ENCODE results near the gene AKT2.
A peak's percentile ranks its signal among the peaks of the same experiment; 100 is the strongest.

Gene AKT2

DNA sequence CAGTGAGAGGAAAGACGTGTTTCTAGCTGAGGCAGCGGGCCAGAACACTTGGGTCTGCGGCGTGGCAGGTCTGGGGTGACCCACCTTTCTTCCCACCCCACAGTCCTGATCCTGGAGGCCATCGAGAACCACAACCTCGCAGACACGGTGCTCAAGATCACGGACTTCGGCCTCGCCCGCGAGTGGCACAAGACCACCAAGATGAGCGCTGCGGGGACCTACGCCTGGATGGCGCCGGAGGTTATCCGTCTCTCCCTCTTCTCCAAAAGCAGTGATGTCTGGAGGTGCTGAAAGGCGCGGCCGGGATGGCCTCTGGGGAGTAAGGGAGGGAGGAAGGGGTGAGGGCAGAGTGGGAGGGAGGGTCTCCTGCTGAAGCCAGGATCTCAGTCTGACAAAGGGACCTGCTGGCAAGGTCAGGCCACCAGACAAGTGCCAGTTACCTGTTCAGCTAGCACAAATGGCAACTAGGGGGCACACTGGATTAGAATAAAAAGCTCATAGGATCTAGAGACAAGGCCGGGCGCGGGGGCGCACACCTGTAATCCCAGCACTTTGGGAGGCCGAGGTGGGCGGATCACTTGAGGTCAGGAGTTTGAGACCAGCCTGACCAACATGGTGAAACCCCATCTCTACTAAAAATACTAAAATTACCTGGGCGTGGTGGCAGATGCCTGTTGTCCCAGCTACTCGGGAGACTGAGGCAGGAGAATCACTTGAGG lies 86.7 kb downstream of the AKT2 start:
- no peak for DNase-seq (ENCODE audit: low read depth)
- TF ChIP-seq, protein P1, sequence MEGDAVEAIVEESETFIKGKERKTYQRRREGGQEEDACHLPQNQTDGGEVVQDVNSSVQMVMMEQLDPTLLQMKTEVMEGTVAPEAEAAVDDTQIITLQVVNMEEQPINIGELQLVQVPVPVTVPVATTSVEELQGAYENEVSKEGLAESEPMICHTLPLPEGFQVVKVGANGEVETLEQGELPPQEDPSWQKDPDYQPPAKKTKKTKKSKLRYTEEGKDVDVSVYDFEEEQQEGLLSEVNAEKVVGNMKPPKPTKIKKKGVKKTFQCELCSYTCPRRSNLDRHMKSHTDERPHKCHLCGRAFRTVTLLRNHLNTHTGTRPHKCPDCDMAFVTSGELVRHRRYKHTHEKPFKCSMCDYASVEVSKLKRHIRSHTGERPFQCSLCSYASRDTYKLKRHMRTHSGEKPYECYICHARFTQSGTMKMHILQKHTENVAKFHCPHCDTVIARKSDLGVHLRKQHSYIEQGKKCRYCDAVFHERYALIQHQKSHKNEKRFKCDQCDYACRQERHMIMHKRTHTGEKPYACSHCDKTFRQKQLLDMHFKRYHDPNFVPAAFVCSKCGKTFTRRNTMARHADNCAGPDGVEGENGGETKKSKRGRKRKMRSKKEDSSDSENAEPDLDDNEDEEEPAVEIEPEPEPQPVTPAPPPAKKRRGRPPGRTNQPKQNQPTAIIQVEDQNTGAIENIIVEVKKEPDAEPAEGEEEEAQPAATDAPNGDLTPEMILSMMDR (IDR thresholded peaks at IDR 0.05; ENCODE audit: low read depth, low read length, missing control alignments): no peak

DNA sequence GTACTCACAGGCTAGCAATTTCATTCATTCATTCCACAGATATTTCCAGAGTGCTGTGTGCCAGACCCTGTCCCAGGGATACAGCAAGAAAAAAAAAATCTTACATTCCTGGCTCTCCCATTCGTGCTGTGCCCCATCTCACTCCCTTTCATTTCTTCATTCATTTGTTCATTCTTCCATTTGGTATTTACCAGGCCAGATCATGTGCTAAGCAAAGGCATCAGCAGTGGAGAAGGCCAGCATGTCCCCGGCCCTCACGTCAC lies 91.6 kb downstream of the AKT2 start:
- H3K4me3 ChIP-seq (ENCODE audit: low read depth, low read length): no peak overlapping the region
- TF ChIP-seq, protein P1 (IDR thresholded peaks at IDR 0.05; ENCODE audit: low read depth, low read length, missing control alignments): no peak
- no peak for DNase-seq (ENCODE audit: low read depth)

More for the DNA sequence above, 86.7 kb downstream of the AKT2 start:
- H3K4me3 ChIP-seq (ENCODE audit: low read depth, low read length): no peak overlapping the region

DNA sequence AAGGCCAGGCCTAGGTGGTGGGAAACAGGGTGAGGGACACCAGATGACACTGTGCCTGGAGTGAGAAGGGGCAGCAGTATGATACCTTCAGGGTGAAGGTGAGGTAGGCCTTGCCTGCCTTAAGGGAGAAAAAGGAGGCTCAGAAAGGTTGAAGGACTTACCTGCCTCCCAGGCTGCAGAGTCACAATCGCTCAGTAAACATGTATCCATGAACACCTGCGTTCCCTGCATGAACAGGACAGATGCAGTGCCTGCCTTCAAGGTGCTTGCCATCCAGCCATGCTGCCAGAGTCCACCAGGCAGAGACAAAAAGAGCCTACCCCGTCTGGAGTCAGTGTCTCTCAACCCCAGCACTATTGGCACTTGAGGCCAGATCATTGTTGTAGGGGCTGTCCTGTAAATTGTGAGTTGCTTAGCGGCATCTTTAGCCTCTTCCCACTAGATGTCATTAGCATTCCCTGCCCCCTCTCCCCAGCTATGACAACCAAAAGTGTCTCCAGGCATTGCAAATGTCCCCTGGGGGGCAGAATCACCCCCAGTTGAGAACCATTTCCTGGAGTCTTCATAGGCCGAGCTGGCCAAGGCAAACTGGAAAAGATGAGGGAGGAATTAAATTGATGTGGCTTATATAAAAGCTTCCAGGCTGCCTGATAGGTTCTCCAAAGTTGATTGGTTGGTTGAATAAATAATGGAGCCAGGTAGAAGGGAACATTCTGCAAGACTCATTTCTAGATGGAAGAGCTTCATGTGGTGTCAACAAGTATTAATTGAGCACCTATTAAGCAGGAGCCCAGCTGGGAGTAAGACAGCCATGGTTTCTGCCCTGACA lies 92.2 kb downstream of the AKT2 start:
- TF ChIP-seq, protein P1 (IDR thresholded peaks at IDR 0.05; ENCODE audit: low read depth, low read length, missing control alignments): no peak
- no peak for DNase-seq (ENCODE audit: low read depth)
- peak overlapping the region; percentile 95; the same call in 1 of the 2 replicates for H3K4me3 ChIP-seq (ENCODE audit: low read depth, low read length)

DNA sequence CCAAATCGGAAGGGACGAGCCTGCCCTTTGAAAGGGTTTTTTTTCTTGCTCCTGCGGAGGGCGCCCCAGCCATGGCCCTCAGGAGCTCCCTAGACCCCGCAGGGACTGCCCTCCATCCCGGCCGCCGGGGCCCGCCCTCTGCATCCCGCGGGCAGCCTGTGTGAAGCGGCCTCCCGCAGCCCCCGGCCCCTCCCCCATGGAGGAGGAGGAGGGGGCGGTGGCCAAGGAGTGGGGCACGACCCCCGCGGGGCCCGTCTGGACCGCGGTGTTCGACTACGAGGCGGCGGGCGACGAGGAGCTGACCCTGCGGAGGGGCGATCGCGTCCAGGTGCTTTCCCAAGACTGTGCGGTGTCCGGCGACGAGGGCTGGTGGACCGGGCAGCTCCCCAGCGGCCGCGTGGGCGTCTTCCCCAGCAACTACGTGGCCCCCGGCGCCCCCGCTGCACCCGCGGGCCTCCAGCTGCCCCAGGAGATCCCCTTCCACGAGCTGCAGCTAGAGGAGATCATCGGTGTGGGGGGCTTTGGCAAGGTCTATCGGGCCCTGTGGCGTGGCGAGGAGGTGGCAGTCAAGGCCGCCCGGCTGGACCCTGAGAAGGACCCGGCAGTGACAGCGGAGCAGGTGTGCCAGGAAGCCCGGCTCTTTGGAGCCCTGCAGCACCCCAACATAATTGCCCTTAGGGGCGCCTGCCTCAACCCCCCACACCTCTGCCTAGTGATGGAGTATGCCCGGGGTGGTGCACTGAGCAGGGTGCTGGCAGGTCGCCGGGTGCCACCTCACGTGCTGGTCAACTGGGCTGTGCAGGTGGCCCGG lies 93.1 kb downstream of the AKT2 start:
- DNase-seq (ENCODE audit: low read depth): no peak
- H3K4me3 ChIP-seq (ENCODE audit: low read depth, low read length): peak overlapping the region; percentile 95
- TF ChIP-seq, protein P1 (IDR thresholded peaks at IDR 0.05; ENCODE audit: low read depth, low read length, missing control alignments): no peak

DNA sequence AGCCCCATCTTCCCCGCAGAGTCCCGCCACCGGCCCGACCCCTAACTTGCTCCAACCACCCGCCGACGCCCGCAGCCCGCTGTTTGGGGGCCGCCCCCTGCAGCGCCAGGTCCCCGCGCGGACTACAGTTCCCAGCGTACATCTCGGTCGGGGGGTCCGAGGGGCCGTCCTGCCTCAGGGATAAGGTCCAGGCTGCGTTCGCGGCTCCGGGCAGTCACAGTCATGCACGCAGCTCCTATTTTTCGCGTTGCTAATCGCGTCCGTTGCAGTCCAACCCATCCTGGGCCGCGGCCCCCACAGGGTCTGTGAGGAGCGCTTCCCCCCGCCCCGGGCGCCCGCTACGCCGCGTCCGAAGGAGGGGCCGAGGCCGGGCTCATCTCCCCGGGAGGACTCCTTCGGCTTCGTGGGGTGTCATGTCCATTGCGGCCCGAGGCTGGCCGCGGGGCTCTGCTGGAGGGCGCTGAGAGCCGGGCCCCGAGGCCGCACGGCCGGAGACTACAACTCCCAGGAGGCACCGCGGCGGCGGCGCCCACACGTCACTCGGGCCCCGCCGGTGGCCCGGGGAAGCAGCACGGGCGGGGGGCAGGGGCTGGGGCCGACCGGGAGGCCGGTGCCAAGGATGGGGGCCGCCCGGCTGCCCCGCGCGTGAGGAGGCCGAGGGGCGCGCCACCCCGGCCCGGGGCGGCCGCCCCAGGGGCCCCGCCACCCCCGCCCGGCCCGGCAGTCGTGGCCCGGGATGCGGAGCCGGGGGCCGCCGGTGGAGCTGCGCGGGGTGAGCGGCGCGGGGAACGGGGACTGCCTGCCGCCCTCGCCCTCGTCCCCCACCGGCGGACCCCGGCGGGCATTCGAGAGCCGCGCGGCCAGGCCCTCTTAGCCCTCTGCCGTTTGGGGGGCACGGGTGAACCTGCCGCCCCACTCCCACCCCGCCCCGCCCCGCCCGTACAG lies 94.0 kb downstream of the AKT2 start, which contains the start of gene MAP3K10:
Gene MAP3K10 (plus strand): TSS at position 536 of the 945 bp plus-strand sequence. CDS start 606 bp downstream, outside the sequence.
- H3K4me3 ChIP-seq (ENCODE audit: low read depth, low read length): peak within 1 kb of the TSS; percentile 95
- no peak for DNase-seq (ENCODE audit: low read depth)
- TF ChIP-seq, protein P1 (IDR thresholded peaks at IDR 0.05; ENCODE audit: low read depth, low read length, missing control alignments): no peak

DNA sequence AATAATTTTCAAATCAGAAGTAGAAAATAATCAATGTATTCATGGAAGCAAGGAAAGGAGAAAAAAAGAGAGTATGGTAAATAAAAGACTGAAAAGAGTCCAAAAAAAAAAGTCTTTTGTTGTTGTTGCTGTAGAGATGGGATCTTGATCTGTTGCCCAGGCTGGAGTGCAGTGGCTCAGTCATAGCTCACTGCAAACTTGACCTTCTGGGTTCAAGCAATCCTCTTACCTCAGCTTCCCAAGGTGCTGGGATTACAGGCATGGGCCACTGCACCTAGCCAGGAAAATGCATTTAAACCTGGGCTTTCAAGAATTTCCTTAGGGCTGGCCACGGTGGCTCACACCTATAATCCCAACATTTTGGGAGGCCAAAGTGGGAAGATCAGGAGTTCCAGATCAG lies 100.9 kb downstream of the AKT2 start:
- H3K4me3 ChIP-seq (ENCODE audit: low read depth, low read length): no peak overlapping the region
- TF ChIP-seq, protein P1 (IDR thresholded peaks at IDR 0.05; ENCODE audit: low read depth, low read length, missing control alignments): no peak
- no peak for DNase-seq (ENCODE audit: low read depth)
